Hematopoietic multipotent progenitor cell (in vitro differentiated cells): ENCODE results near the gene RNF168. TPM values are rescaled to one million over a fixed set of nuclear protein-coding genes. Genes with fewer than 3 reads are reported as not detected.
"Not testable (repeated sequence)": the region's sequence is repeated elsewhere in the genome, so short reads cannot be mapped to it uniquely, and the experiment has no call there.

ENCODE experiments used
- DNase-seq, 3 donors: peaks; one replicate each; pipeline ENCODE4 v3.0.0-alpha.2; 2011 to 2015; ENCODE audit warnings: low read depth in 2 of 3, low spot score in 2 of 3
- total RNA-seq: library from RNA; depleted of rRNA; stranded (reverse); fragments of >200 nt; gene quantifications from one replicate; pipeline ENCODE4 v1.2.3, GENCODE V29; 2012

RNF168 gene
- total RNA-seq, 1 donor, result 27.2 TPM

DNA sequence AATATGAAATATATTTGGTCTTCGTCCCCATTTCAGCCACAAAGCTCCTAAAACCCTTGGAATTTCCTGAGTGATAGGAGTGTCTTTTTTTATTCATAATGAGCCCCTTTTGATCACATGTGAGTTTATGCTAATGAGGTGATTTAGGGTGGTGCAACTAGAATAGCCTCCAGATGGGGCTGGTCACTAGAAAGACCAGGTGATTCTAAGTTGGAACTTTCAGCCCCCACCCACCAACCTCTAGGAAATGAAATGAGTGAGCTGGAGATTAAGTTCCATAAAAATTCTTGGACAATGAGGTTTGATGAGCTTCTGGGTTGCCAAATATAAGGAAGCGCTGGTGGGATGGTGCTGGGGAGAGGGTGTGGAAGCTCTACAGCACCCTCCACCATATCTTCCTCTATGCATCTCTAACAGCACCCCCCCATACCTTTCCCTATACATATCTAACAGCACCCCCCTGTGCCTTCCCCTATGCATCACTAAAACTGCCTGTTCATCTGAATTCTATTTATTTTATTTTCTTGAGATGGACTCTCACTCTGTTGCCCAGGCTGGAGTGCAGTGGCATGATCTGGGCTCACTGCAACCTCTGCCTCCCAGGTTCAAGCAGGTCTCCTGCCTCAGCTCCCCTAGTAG, 13.7 kb upstream of the RNF168 start:
- no peak for DNase-seq

- no peak for DNase-seq
Measured at GRCh38 chr3:196514913-196515621, 11.5 kb upstream of the RNF168 start, which contains the start of gene SMCO1. Gene SMCO1, minus strand, starts transcription at chr3:196515346. Its CDS starts 137 bp downstream, at chr3:196515209.

DNA sequence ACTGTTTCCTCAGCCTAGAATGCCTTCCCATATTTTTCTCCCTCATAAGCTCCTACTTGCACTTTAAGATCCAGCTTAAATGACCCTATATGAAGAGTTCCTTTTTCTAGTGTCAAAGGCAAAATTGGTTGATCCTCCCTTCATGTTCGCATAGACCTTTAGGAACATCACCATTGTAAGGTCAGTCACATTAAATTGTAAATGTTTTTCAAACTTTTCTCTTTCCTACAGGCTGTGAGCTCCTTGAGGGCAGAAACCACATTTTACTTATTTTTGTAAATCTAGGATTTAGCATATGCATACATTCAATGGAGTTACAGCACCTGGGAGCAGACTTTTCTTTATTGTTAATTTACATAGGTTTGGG, 10.8 kb upstream of the RNF168 start:
- DNase-seq, result no peak

GRCh38 chr3:196513697-196514349, 10.3 kb upstream of the RNF168 start:
- no peak for DNase-seq

DNA sequence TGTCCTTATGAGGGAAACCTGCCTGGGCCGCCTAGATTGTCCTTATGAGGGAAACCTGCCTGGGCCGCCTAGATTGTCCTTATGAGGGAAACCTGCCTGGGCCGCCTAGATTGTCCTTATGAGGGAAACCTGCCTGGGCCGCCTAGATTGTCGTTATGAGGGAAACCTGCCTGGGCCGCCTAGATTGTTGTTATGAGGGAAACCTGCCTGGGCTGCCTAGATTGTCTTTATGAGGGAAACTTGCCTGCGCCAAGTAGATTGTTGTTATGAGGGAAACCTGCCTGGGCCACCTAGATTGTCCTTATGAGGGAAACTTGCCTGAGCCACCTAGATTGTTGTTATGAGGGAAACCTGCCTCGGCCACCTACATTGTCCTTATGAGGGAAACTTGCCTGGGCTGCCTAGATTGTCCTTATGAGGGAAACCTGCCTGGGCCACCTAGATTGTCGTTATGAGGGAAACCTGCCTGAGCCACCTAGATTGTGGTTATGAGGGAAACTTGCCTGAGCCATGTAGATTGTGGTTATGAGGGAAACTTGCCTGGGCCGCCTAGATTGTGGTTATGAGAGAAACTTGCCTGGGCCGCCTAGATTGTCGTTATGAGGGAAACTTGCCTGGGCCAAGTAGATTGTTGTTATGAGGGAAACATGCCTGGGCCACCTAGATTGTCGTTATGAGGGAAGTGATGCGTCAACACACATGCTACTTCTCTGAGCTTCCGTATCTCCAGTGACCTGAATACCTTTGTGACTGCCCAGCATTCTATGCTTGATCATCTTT, 8.3 kb upstream of the RNF168 start:
- DNase-seq, result peak in 2 of 3 donors; percentile 85 to 96

DNA sequence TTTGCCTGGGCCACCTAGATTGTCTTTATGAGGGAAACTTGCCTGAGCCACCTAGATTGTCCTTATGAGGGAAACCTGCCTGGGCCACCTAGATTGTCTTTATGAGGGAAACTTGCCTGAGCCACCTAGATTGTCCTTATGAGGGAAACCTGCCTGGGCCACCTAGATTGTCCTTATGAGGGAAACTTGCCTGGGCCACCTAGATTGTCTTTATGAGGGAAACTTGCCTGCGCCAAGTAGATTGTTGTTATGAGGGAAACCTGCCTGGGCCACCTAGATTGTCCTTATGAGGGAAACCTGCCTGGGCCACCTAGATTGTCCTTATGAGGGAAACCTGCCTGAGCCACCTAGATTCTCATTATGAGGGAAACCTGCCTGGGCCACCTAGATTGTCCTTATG, 7.5 kb upstream of the RNF168 start:
- not testable (repeated sequence) for DNase-seq

DNA sequence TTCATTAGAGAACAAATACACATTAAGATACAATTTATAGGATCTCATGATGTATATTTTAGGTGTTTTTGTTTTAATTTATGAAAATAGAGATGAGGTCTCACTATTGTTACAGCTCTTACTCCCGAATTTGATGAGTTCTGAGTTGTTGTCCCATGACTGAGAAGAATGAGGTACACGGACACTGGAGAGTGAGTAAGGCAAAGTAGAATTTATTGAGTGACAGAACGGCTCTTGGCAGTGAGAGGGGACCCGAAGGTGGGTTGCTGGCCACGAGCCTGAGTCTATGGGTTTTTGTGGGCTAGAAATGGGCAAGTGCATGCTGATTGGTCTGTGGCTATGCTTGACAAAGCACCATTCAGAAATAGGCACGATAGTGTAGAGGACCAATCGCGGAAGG, 3.1 kb upstream of the RNF168 start:
- DNase-seq, result no peak

- no peak for DNase-seq
Measured at GRCh38 chr3:196504556-196504955, 988 bp upstream of the RNF168 start.

- not testable (repeated sequence) for DNase-seq
Measured at GRCh38 chr3:196504077-196504398, 470 bp upstream of the RNF168 start.

DNA sequence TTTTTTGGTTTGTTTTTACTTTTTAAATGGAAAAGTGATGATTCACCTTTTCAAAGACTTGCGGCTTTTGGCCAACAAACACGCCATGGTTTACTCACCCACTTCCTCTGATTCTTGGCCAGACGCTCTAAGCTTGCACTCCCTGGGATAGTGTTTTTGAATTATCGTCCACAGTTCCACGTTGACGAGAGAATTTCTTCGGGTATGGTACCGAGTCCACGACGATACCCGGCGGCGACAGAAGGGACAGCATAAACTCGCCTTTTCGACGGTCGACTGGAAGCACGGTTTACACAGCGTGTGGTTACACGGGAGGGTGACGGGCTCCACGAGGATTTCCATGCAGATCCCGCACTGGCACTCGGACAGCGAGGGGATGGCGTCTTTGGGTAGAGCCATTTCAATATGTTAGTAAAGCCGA, 783 bp downstream of the RNF168 start:
- DNase-seq, result peak; percentile 31 to 83 (median 80)

DNA sequence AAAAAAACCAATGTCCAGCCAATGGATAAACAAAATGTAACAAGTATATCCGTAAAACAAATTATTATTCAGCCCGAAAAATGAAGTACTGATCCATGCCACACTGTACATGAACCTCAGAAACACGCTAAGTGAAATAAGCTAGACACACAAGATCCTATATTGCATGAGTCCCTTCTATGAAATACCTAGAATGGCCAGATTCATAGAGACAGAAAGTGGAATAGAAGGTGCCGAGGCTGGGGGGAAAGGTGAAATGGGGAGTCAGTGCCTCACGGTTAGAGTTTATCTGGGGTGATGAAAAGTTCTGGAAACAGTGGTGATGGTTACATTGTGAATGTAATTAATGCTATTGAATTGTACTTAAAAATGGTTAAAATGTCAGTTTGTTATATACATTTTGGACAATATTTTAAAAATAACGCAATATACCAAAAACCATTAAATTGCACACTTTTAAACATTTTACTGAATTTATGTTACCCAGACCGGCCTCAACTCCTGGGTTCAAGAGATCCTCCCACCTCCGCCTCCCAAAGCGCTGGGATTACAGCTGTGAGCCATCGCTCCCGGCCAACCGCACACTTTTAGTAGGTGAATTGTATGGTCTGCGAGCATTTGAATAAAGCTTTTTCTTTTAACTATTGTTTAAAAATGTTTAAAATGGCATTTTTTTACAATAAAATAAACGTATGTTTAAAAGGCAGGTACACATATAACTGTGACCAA, 2.1 kb downstream of the RNF168 start:
- DNase-seq, result no peak

GRCh38 chr3:196499807-196500524, 3.6 kb downstream of the RNF168 start:
- no peak for DNase-seq

GRCh38 chr3:196499061-196499460, 4.5 kb downstream of the RNF168 start:
- no peak for DNase-seq

GRCh38 chr3:196498297-196498696, 5.3 kb downstream of the RNF168 start:
- no peak for DNase-seq

GRCh38 chr3:196496183-196496582, 7.4 kb downstream of the RNF168 start:
- DNase-seq, result no peak

- DNase-seq, result no peak
Measured at GRCh38 chr3:196493292-196493691, 10.3 kb downstream of the RNF168 start.

GRCh38 chr3:196492080-196492479, 11.5 kb downstream of the RNF168 start:
- no peak for DNase-seq

DNA sequence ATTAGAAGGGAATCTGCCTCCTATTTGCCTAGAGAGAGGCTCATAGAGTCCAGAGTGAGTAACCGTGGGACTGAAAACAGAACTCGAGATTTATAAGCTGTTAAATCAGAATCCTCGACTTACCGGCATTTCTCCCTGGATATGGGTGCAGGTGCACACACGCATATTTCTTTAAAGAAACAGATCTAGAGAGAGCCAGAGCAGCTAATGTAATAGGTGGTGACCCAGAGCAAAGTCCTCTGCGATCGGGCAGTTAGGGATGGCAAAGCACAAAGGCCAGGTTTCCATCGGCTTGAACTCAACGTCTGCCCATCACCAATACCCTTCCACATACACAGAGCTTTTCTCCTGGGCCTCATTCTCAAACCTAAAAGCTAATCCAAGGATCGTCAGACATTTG, 13.8 kb downstream of the RNF168 start:
- no peak for DNase-seq

DNA sequence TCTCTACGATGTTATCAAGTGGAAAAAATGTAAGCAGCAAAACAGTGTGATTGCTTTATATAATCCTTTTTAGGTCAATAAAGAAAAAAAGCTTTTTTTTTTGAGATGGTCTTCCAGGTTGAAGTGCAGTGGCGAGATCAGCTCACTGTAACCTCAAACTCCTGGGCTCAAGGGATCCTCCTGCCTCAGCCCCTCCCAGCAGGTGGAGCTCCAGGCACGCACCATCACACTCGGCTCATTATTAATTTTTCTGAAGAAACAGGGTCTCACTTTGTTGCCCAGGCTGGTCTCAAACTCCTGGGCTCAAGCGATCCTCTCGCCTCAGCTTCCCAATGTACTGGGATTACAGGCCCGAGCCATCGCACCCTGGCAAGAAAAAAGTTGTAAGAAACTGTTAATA, 17.3 kb downstream of the RNF168 start:
- DNase-seq, result peak in 2 of 3 donors; percentile 42 to 57

DNA sequence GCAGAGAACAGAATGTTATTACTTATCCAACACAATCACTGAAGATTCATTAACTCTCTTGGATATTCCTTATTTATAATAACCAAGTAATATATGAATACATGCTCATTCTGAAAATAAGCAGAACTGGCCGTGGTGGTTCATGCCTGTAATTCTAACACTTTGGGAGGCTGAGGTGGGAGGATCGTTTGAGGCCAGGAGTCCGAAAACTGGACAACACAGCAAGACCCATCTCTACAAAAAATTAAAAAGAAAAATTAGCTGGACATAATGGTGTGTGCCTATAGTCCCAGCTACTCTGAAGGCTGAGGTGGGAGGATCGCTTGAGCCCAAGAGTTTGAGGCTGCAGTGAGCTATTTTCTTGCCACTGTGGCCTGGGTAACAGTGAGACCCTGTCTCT, 25.9 kb downstream of the RNF168 start:
- DNase-seq, result no peak
